ENCODE measurements around the gene PIK3C2G. TPM values are rescaled to one million over a fixed set of nuclear protein-coding genes. Genes with fewer than 3 reads are reported as not detected.

Gene PIK3C2G
- 8.4 TPM for total RNA-seq

GRCh38 chr12:18261273-18261672 lies at the start of gene PIK3C2G:
PIK3C2G (plus strand) TSS chr12:18261518; CDS start chr12:18282082, 20,564 bp downstream.

Other genes with a start within 250 kb of the PIK3C2G start
- 7.4 TPM for gene RERGL, start 171.3 kb upstream of the PIK3C2G start, total RNA-seq